ENCODE results near the gene RGPD8.

DNA sequence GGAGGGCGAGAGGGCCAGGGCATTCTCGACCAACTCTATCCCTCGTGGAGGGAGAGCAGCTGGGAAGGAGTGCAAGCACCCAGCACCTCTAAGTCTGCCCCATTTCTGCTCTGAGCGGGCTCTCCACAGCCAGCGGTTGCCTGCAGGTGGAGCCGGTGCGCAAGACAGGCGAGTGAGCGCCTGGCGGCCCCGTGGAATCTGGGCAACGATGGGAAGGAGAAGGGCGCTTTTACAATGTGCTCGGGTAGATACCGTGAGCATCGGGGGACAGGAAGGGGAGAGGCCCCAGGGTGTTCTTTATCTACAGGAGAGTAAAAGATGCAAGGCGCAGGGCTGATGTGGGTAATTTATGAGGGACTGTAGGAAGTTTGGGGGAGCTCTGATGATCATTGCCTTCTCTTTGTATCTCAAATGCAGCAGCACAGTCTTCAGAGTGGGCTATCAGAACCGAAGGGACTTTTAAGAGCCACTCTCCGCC is 47.6 kb upstream of the RGPD8 start:
- TF ChIP-seq, protein P1, sequence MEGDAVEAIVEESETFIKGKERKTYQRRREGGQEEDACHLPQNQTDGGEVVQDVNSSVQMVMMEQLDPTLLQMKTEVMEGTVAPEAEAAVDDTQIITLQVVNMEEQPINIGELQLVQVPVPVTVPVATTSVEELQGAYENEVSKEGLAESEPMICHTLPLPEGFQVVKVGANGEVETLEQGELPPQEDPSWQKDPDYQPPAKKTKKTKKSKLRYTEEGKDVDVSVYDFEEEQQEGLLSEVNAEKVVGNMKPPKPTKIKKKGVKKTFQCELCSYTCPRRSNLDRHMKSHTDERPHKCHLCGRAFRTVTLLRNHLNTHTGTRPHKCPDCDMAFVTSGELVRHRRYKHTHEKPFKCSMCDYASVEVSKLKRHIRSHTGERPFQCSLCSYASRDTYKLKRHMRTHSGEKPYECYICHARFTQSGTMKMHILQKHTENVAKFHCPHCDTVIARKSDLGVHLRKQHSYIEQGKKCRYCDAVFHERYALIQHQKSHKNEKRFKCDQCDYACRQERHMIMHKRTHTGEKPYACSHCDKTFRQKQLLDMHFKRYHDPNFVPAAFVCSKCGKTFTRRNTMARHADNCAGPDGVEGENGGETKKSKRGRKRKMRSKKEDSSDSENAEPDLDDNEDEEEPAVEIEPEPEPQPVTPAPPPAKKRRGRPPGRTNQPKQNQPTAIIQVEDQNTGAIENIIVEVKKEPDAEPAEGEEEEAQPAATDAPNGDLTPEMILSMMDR (IDR thresholded peaks at IDR 0.05): peak; percentile 54 to 87 (median 80)
- no peak for TF ChIP-seq POLR2A (IDR thresholded peaks at IDR 0.05)
